Measurements from ENCODE around the gene CCL23. TPM values are rescaled to one million over a fixed set of nuclear protein-coding genes. Genes with fewer than 3 reads are reported as not detected.

The CCL23 gene
- total and polyA plus RNA-seq, 2 donors (not counting 3 experiments of a cell fraction or from before 2014, with no cell fraction given) = 1.0 to 1.1 TPM

DNA sequence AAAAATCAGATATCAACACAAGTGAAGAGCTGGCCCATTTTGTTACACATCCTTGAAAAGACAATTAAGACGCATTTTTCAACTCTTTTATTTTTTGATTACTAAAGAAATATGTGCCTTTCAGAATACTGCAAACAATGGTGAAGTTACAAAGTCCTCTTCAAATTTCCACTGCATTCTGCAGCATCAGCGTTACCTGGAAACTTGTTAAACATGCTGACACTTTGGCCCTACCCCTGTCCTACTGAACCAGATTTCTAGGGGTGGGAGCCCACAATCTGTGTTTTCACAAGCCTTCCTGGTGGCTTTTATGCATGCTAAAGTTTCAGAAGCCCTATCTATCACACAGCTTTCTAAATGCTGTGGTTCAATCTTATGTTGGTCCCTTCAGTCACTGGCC is 26.7 kb downstream of the CCL23 start:
- CTCF ChIA-PET = interaction anchor here (1.4 to 2.6 kb wide), 3 partner anchors 15 to 82 kb away, joined by 7 to 16 read pairs (median 10); no protein-coding TSS in a partner anchor
- no TSS peak for BruUV-seq (replicated peaks)
- FAIRE-seq = no peak

More for the DNA sequence above, 26.7 kb downstream of the CCL23 start:
- Histone ChIP-seq H3K4me2 (ENCODE audit: insufficient read depth, low read length) (no peak overlapping the region), H3K9me3 (replicated peaks; ENCODE audit: control insufficient read depth, insufficient read depth, low read length) (no peaks in the 10 kb centered on the region), H3K4me1 (ENCODE audit: control insufficient read depth, extremely low read depth, insufficient read depth, low read length) (peaks cover 30% of the 10 kb centered on the region), H3K9ac (replicated peaks; ENCODE audit: extremely low read depth, insufficient read depth, low read length) (no peak overlapping the region), H4K20me1 (replicated peaks; ENCODE audit: control insufficient read depth, extremely low read depth, insufficient read depth, low read length) (no peaks in the 10 kb centered on the region), H3K79me2 (ENCODE audit: control insufficient read depth, insufficient read depth, low read length) (no peaks in the 10 kb centered on the region), H3K9me1 (replicated peaks; ENCODE audit: control insufficient read depth, extremely low read depth, insufficient read depth, low read length) (no peaks in the 10 kb centered on the region), H3K36me3 (ENCODE audit: control insufficient read depth in 2 of 2, extremely low read depth in 1 of 2, insufficient read depth in 2 of 2, low read length in 2 of 2) (no peaks in the 10 kb centered on the region), H3K27ac (ENCODE audit: insufficient read depth, low read depth, low read length) (no peak overlapping the region), H3K4me3 (replicated peaks in 1 of 3; ENCODE audit: insufficient read depth in 1 of 3, low read depth in 1 of 3, low read length in 3 of 3) (no peak overlapping the region), H2AFZ (ENCODE audit: low read depth, low read length) (no peak overlapping the region), H3K27me3 (ENCODE audit: control insufficient read depth in 2 of 2, insufficient read depth in 2 of 2, low read length in 2 of 2) (no peaks in the 10 kb centered on the region)
- no peak for DNase-seq (ENCODE audit: low read depth, low spot score)
- dilution Hi-C loops (cut with MboI; ENCODE audit: extremely low pct_ligation_motif_present, low sequenced_read_pairs) = no loop called here
- no peak for TF ChIP-seq POLR2AphosphoS5 (IDR thresholded peaks at IDR 0.05; ENCODE audit: insufficient read depth, low read depth, low read length)
- no peak for TF ChIP-seq GATA2 (IDR thresholded peaks at IDR 0.05; ENCODE audit: insufficient read depth, insufficient read length, low read depth, low read length)
- TF ChIP-seq JUN (IDR thresholded peaks at IDR 0.05; ENCODE audit: borderline replicate concordance, insufficient read depth, insufficient read length, low read depth) = no peak
- TF ChIP-seq MYC (IDR thresholded peaks at IDR 0.05; ENCODE audit: low read depth, low read length) = no peak
- TF ChIP-seq EZH2 (IDR thresholded peaks at IDR 0.05; ENCODE audit: borderline replicate concordance, low read depth, low read length, severe bottlenecking) = no peak
- TF ChIP-seq, protein P1, sequence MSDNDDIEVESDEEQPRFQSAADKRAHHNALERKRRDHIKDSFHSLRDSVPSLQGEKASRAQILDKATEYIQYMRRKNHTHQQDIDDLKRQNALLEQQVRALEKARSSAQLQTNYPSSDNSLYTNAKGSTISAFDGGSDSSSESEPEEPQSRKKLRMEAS (IDR thresholded peaks at IDR 0.05; ENCODE audit: insufficient read depth, insufficient read length) = no peak
- no peak for TF ChIP-seq CTCF (IDR thresholded peaks at IDR 0.05; ENCODE audit: extremely low read depth in 1 of 2, insufficient read depth in 1 of 2, low read depth in 1 of 2, low read length in 2 of 2)
- TF ChIP-seq FOS (IDR thresholded peaks at IDR 0.05; ENCODE audit: borderline replicate concordance, insufficient read depth, low read length) = no peak
- TF ChIP-seq POLR2A (IDR thresholded peaks at IDR 0.05; ENCODE audit: low read depth, low read length) = no peak
- POLR2A ChIA-PET = no interaction called here
- intact Hi-C loops (cut with micrococcal nuclease) = no loop called here

All from endothelial cell of umbilical vein (primary cell).